BLaER1 treated with 17β-estradiol and CSF1 and Interleukin-3, amounts not matched to agents 10 nM and 100 nM (cell line): ENCODE data around the gene TTC3.
A peak's percentile ranks its signal among the peaks of the same experiment; 100 is the strongest.
"Not testable (repeated sequence)": the region's sequence is repeated elsewhere in the genome, so short reads cannot be mapped to it uniquely, and the experiment has no call there.

ENCODE experiments used
- H3K27ac ChIP-seq, 11 experiments: shearing (Covaris generic); formaldehyde crosslinking; 2 replicates each; pipeline ENCODE4 v1.8.1; 2022
- H3K27me3 ChIP-seq, 11 experiments: shearing (Covaris generic); formaldehyde crosslinking; 2 replicates each; pipeline ENCODE4 v1.8.1; 2022
- H3K36me3 ChIP-seq, 11 experiments: shearing (Covaris generic); formaldehyde crosslinking; 2 replicates each; pipeline ENCODE4 v1.8.1; 2022
- H3K4me1 ChIP-seq, 10 experiments: shearing (Covaris generic); formaldehyde crosslinking; 2 replicates each; pipeline ENCODE4 v1.8.1; 2022
- H3K4me2 ChIP-seq, 11 experiments: shearing (Covaris generic); formaldehyde crosslinking; 2 replicates each; pipeline ENCODE4 v1.8.1; 2022
- H3K4me3 ChIP-seq, 10 experiments: shearing (Covaris generic); formaldehyde crosslinking; 2 replicates each; pipeline ENCODE4 v1.8.1; 2022
- H3K9ac ChIP-seq, 11 experiments: shearing (Covaris generic); formaldehyde crosslinking; 2 replicates each; pipeline ENCODE4 v1.8.1; 2022
- H3K9me3 ChIP-seq, 11 experiments: shearing (Covaris generic); formaldehyde crosslinking; replicated peaks in 1 of 11; 2 replicates each; pipeline ENCODE4 v1.8.1; 2022
- H4K20me1 ChIP-seq, 11 experiments: shearing (Covaris generic); formaldehyde crosslinking; 2 replicates each; pipeline ENCODE4 v1.8.1; 2022
- Cebpa-rat ChIP-seq, 11 experiments: shearing (Covaris generic); IDR thresholded peaks; 2 replicates each; pipeline ENCODE4 v1.8.1; 2022

Gene TTC3

GRCh38 chr21:37072988-37073416, at the start of gene TTC3, which contains the start of gene PIGP:
Gene TTC3, plus strand, starts transcription at chr21:37073254. Its CDS starts 14,004 bp downstream, at chr21:37087258.
Gene PIGP, minus strand, starts transcription at chr21:37073071. Its CDS starts 556 bp downstream, at chr21:37072515.
- Histone ChIP-seq H4K20me1 (peaks cover 0 to 40% (median 18%) of the 10 kb centered on the region in 11 experiments; a peak in 14 of 22 replicates), H3K4me3 (peak within 1 kb of the TSS; percentile 74 to 96 (median 87)), H3K4me2 (peak within 1 kb of the TSS; percentile 84 to 98 (median 95)), H3K9ac (peak within 1 kb of the TSS; percentile 92 to 97 (median 95)), H3K36me3 (peaks cover 6 to 16% (median 11%) of the 10 kb centered on the region in 11 experiments; a peak in 19 of 22 replicates), H3K27me3 (no peaks in the 10 kb centered on the region), H3K27ac (peak within 1 kb of the TSS; percentile 90 to 98 (median 96)), H3K4me1 (peaks cover 28 to 41% (median 34%) of the 10 kb centered on the region in 10 experiments), H3K9me3 (peaks cover 0 to 24% (median 16%) of the 10 kb centered on the region in 11 experiments; a peak in 12 of 22 replicates)
- TF ChIP-seq Cebpa-rat (IDR thresholded peaks at IDR 0.05), result no peak

- Histone ChIP-seq H3K9ac (no peak overlapping the region), H4K20me1 (no peaks in the 10 kb centered on the region), H3K27ac (no peak overlapping the region), H3K4me3 (no peak overlapping the region), H3K9me3 (peaks cover 0 to 7% (median 0%) of the 10 kb centered on the region in 11 experiments; a peak in 1 of 22 replicates), H3K36me3 (no peaks in the 10 kb centered on the region), H3K27me3 (no peaks in the 10 kb centered on the region), H3K4me1 (no peaks in the 10 kb centered on the region), H3K4me2 (no peak overlapping the region)
- TF ChIP-seq Cebpa-rat (IDR thresholded peaks at IDR 0.05), result no peak
These were observed 46.6 kb upstream of the TTC3 start for GRCh38 chr21:37026499-37026898.

- no peaks in the 10 kb centered on the region for H3K27me3 ChIP-seq
These were observed 44.5 kb upstream of the TTC3 start for GRCh38 chr21:37028570-37028969.

GRCh38 chr21:37030864-37031263, 42.2 kb upstream of the TTC3 start:
- no peak overlapping the region for H3K4me2 ChIP-seq
- TF ChIP-seq Cebpa-rat (IDR thresholded peaks at IDR 0.05), result no peak
- peaks cover 0 to 10% (median 6%) of the 10 kb centered on the region in 10 experiments; a peak in 10 of 20 replicates for H3K4me1 ChIP-seq
- H3K9me3 ChIP-seq, result no peaks in the 10 kb centered on the region
- no peaks in the 10 kb centered on the region for H3K36me3 ChIP-seq
- no peak overlapping the region for H3K9ac ChIP-seq
- no peaks in the 10 kb centered on the region for H3K27me3 ChIP-seq
- no peak overlapping the region for H3K4me3 ChIP-seq
- H4K20me1 ChIP-seq, result no peaks in the 10 kb centered on the region
- no peak overlapping the region for H3K27ac ChIP-seq

More at GRCh38 chr21:37028570-37028969, 44.5 kb upstream of the TTC3 start:
- TF ChIP-seq Cebpa-rat (IDR thresholded peaks at IDR 0.05), result no peak
- Histone ChIP-seq H3K4me3 (no peak overlapping the region), H3K27ac (no peak overlapping the region), H3K9ac (no peak overlapping the region), H3K9me3 (no peaks in the 10 kb centered on the region), H3K4me1 (peaks cover 0 to 10% (median 6%) of the 10 kb centered on the region in 10 experiments; a peak in 10 of 20 replicates), H3K4me2 (no peak overlapping the region), H4K20me1 (no peaks in the 10 kb centered on the region), H3K36me3 (no peaks in the 10 kb centered on the region)

- H4K20me1 ChIP-seq, result no peaks in the 10 kb centered on the region
- no peaks in the 10 kb centered on the region for H3K27me3 ChIP-seq
- no peak overlapping the region for H3K4me3 ChIP-seq
- H3K4me2 ChIP-seq, result peak overlapping the region in 2 of 11 experiments; percentile 7 to 32; a peak in 2 of 22 replicates
- H3K36me3 ChIP-seq, result no peaks in the 10 kb centered on the region
- peaks cover 0 to 10% (median 6%) of the 10 kb centered on the region in 10 experiments; a peak in 10 of 20 replicates for H3K4me1 ChIP-seq
- H3K9ac ChIP-seq, result no peak overlapping the region
- H3K27ac ChIP-seq, result no peak overlapping the region
- no peaks in the 10 kb centered on the region for H3K9me3 ChIP-seq
- no peak for TF ChIP-seq Cebpa-rat (IDR thresholded peaks at IDR 0.05)
These were observed 40.8 kb upstream of the TTC3 start for GRCh38 chr21:37032293-37032692.

GRCh38 chr21:37032877-37033471, 40.1 kb upstream of the TTC3 start:
- Histone ChIP-seq H3K27ac (no peak overlapping the region), H4K20me1 (no peaks in the 10 kb centered on the region), H3K36me3 (no peaks in the 10 kb centered on the region), H3K4me2 (peak overlapping the region in 2 of 11 experiments; percentile 7 to 32; a peak in 2 of 22 replicates), H3K9ac (no peak overlapping the region), H3K4me1 (peaks cover 0 to 10% (median 6%) of the 10 kb centered on the region in 10 experiments; a peak in 10 of 20 replicates), H3K4me3 (no peak overlapping the region), H3K27me3 (no peaks in the 10 kb centered on the region), H3K9me3 (no peaks in the 10 kb centered on the region)
- TF ChIP-seq Cebpa-rat (IDR thresholded peaks at IDR 0.05), result no peak

- not testable (repeated sequence) for H4K20me1 ChIP-seq, H3K27me3 ChIP-seq, H3K9me3 ChIP-seq, H3K9ac ChIP-seq, H3K36me3 ChIP-seq, H3K27ac ChIP-seq, H3K4me2 ChIP-seq, H3K4me3 ChIP-seq
- peaks cover 0 to 10% (median 6%) of the 10 kb centered on the region in 10 experiments; a peak in 10 of 20 replicates for H3K4me1 ChIP-seq
These were observed 38.7 kb upstream of the TTC3 start for GRCh38 chr21:37034394-37034793.

- no peaks in the 10 kb centered on the region for H4K20me1 ChIP-seq
- no peaks in the 10 kb centered on the region for H3K36me3 ChIP-seq
- TF ChIP-seq Cebpa-rat (IDR thresholded peaks at IDR 0.05), result no peak
- no peaks in the 10 kb centered on the region for H3K9me3 ChIP-seq
- H3K9ac ChIP-seq, result no peak overlapping the region
- no peaks in the 10 kb centered on the region for H3K27me3 ChIP-seq
- H3K4me2 ChIP-seq, result no peak overlapping the region
- no peak overlapping the region for H3K27ac ChIP-seq
- H3K4me3 ChIP-seq, result no peak overlapping the region
- peaks cover under 1 to 11% (median 6%) of the 10 kb centered on the region in 10 experiments; a peak in 10 of 20 replicates for H3K4me1 ChIP-seq
These were observed 36.9 kb upstream of the TTC3 start for GRCh38 chr21:37036177-37036576.

- H3K27me3 ChIP-seq, result no peaks in the 10 kb centered on the region
- H3K4me3 ChIP-seq, result no peak overlapping the region
- no peak overlapping the region for H3K27ac ChIP-seq
- no peaks in the 10 kb centered on the region for H3K9me3 ChIP-seq
- no peak overlapping the region for H3K9ac ChIP-seq
- peaks cover 8 to 32% (median 21%) of the 10 kb centered on the region in 10 experiments for H3K4me1 ChIP-seq
- H3K4me2 ChIP-seq, result no peak overlapping the region
- H3K36me3 ChIP-seq, result no peaks in the 10 kb centered on the region
- H4K20me1 ChIP-seq, result peaks cover 0 to 5% (median 0%) of the 10 kb centered on the region in 11 experiments; a peak in 1 of 22 replicates
- no peak for TF ChIP-seq Cebpa-rat (IDR thresholded peaks at IDR 0.05)
These were observed 33.5 kb upstream of the TTC3 start for GRCh38 chr21:37039411-37040075.
